Middle frontal gyrus (tissue), 1 donor: Measurements from ENCODE around the gene NPIPA1.
"Not testable (repeated sequence)": the region's sequence is repeated elsewhere in the genome, so short reads cannot be mapped to it uniquely, and the experiment has no call there.

Experiments used
- DNase-seq: peaks from one replicate; pipeline ENCODE4 v3.0.0-alpha.2; 2015; ENCODE audit warnings: low spot score; ENCODE audit errors: extremely low spot score

Gene NPIPA1

DNA sequence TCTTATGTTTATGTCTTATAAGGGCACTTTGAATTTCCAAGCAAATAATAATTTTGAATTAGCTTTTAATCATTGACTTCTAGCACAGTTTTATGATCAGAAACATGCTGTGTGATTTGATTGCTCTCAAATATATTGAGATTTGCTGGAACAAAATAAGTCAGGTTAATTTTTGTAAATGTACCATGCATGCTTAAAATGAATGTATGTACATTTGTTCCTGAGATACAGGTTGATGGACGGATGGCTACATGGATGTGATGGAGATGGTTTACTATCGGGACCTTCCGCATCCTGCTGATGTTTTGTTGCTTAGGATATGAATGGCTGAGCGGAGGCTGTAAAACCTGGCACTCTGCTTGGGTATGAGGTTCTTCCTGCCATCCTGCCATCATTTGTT, at the start of gene NPIPA1:
NPIPA1 (plus strand) TSS at position 301 of the 400 bp plus-strand sequence; CDS start at position 301, 0 bp downstream.
- DNase-seq = not testable (repeated sequence)

DNA sequence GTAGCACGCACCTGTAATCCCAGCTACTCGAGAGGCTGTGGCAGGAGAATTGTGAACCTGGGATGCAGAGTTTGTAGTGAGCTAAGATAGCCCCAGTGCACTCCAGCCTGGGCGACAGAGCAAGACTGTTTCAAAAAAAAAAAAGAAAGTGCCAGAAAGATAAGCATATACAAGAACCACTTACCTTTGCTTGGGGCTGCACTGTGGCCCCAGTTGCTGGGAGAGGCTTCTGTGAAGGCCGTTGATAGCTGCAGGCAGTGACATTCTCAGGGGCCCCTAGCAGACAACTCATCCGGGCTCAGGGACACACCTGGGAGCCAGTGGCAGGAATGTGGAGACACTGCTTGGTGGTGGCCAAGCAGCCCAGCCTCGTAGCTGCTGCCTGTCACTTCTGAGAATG, 45.1 kb upstream of the NPIPA1 start:
- not testable (repeated sequence) for DNase-seq

DNA sequence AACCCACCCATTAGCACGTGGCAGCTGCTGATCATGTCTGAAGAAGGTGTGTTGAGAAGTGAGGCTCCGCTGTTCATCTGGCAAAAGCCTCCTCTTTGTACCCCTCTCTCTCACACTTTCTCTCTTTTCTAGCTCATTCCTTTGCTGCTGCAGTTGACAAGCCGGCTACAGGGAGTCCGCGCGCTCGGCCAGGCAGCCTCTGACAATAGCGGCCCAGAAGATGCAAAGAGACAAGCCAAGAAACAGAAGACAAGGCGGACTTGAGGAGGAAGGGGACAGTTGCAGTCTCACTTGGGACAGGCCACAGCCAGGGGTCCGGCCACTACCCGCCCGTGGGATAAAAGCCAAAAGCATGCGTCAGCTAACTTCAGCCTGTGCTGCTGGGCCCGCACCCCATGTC, 41.9 kb upstream of the NPIPA1 start:
- DNase-seq = not testable (repeated sequence)

DNA sequence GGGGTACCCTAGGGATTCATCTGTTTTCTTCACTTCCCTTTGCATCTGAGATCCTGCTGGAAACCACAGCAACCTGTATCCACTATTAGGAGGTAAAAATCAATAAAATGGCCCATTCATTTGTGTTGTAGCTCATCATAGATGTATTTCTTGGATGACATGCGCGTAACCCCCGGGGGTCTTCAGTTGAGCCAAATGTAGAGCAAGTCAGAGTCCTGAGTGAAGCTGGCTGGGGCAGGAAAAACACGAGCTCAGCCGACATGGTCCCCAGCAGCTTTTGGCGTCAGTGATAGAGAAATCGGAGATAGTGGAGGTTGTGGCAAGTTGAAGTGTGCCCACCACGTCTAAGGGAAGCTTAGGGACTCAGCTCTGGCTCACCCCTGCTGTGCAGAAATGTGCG, 41.2 kb upstream of the NPIPA1 start:
- DNase-seq = not testable (repeated sequence)

DNA sequence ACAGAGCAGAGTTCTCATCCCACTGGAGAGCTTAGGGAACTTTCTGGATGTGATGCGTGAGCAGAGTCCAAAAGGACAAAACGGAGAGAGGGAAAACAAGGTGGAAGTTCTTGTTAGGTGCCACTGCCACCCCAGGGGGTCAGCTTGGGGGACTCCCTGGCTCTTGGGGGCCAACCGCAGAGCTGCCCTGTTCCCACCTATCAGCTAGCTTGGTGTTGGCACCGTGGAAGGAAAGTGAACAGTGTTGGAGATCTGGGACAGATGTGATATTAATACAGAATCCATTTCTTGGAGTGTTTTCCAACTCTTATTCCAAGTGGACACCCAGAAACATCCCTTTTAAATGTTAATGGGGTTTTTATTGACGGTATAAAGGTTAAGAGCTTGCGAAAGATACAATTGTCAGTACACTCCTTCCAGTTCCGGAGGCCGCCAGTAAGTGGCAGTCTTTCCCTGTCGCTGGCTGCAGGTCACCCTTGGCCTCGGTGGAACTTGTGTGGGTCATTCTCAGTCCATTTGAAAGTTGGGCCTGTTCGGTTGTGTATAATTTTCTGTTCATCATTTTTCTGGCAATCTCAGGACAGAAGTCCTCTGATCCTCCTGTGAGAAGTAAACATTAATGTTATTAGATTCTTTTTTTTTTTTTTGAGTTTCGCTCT, 40.1 kb upstream of the NPIPA1 start:
- not testable (repeated sequence) for DNase-seq

DNA sequence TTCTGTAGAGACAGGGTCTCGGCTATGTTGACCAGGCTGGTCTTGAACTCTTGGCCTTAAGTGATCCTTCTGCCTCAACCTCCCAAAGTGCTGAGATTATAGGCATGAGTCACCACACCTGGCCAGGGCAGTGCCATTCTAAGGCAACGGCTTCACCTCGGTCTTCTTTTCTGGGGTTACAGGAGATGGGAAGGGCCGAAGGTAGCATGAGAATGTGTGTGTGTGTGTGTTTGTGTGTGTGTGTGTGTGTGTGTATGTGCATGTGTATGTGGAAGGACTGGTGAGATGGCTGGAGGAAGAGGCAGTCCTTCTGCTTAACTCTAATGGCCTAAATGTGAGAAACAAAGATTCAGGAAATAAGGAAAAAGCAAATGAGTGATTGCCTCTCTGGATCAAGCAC, 39.1 kb upstream of the NPIPA1 start:
- not testable (repeated sequence) for DNase-seq

DNA sequence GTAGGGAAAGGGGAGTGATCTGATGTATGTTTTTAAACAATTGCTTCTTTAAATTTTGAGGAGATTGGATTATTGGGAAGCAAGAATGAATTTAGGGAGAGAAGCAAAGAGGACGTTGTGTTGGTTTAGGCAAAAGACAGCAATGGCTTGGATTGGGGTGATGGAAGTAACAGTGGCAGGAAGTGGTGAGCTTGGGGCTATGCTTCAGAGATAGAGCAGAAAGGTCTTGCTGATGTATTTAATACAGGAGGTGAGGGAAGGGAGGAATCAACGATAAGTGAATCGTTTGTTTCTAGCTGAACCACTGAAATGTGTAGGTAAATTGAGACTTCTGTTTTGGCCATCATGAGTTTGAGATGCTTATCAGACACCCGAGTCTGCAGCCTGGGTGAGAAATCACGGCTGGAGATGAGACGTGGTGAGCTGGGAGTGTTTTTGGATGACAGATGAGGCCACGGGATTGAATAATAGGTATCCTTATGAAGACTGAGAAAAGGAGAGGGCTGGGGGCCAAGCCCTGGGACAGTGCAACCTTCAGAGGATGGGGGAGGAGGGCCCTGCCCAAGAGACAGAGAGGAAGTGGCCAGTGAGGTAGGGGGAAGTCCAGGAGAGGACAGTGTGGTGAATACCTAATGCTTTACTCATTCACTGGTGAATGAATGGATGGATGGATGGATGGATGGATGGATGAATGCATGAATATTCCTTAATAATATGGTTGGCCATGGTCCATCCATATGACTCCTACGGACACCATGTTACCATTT, 33.9 kb upstream of the NPIPA1 start:
- DNase-seq = not testable (repeated sequence)

DNA sequence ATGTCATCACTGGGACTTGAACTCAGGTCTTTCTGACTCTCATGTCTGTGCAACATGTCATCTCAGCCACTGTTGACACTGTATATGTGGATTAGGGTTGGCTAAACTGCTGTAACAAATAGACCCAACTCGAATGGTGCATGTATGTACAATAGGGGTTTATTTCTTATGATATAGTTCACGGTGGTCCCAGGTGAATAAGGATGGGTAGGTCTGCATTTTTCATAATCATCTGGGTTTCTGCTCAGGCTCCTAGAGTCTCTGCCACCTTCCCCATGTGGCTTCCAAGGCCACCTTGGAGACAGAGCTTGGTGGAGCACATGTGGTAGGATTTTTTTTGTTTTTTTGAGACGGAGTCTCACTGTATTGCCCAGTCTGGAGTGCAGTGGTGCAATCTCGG, 27.5 kb upstream of the NPIPA1 start:
- not testable (repeated sequence) for DNase-seq

DNA sequence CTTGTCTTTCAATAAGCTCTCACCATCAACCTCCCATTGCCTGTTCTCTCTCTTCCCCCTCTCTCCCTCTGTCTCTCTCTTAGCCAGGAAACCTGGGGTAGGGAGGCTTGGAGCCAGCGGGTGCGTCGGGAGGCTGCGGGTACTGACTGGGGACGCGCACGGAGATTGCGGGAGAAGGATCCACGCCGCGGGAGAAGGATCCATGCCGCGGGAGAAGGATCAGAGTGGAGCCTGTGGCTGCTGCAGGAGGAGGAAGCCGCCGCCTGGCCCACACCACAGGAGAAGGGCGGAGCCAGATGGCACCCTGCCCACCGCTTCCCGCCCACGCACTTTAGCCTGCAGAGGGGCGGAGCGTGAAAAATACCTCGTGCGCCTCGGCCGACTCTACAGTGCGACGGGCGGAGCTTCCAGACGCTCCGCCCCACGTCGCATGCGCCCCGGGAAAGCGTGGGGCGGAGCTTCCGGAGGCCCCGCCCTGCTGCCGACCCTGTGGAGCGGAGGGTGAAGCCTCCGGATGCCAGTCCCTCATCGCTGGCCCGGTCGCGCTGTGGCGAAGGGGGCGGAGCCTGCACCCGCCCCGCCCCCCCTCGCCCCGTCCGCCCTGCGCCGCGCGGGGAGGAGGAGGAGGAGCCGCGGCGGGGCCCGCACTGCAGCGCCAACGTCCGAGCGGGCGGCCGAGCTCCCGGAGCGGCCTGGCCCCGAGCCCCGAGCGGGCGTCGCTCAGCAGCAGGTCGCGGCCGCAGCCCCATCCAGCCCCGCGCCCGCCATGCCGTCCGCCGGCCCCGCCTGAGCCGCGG, 26.2 kb upstream of the NPIPA1 start:
- not testable (repeated sequence) for DNase-seq

DNA sequence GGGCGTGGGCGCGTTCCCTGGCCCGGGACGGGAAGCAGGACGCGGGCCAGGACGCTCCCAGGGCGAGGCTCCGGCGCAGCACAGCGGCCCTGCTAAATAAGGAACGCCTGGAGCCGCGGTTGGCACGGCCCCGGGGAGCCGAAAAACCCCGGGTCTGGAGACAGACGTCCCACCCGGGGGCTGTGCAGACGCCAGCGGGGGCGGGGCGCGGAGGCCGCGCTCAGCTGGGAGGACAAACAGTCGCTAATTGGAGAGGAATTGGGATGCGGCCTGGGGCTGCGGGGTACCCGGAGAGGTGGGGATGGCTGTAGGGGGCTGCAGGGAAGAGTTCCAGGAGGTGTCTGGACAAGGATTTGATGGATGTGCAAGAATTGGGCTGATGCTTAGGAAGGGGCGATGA, 25.3 kb upstream of the NPIPA1 start:
- not testable (repeated sequence) for DNase-seq

DNA sequence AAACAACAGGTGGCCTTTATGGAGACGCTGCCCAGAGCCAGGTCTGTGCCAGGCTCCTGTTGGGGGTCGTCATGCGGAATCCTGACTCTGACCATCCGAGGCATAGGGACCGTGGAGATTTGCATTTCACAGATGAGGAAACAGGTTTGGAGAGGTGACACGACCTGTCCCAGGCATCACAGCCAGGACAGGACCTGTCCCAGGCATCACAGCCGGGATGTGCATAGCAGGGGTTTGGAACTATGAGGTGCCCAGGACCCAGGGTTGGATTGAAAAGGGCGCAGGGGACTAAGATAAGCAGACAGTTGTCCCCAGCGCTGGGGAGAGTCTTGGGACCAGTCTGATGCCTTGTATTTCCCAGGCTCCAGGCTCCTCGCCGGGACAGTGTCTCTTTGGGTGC, 24.7 kb upstream of the NPIPA1 start:
- DNase-seq = not testable (repeated sequence)

DNA sequence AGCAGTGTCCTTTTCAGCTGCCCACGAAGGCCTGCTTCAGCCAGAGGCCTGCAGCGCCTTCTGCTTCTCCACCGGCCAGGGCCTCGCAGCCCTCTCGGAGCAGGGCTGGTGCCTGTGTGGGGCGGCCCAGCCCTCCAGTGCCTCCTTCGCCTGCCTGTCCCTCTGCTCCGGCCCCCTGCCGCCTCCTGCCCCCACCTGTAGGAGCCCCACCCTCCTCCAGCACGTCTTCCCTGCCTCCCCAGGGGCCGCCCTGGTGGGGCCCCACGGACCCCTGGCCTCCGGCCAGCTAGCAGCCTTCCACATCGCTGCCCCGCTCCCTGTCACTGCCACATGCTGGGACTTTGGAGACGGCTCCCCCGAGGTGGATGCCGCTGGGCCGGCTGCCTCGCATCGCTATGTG, 18.7 kb upstream of the NPIPA1 start:
- not testable (repeated sequence) for DNase-seq

DNA sequence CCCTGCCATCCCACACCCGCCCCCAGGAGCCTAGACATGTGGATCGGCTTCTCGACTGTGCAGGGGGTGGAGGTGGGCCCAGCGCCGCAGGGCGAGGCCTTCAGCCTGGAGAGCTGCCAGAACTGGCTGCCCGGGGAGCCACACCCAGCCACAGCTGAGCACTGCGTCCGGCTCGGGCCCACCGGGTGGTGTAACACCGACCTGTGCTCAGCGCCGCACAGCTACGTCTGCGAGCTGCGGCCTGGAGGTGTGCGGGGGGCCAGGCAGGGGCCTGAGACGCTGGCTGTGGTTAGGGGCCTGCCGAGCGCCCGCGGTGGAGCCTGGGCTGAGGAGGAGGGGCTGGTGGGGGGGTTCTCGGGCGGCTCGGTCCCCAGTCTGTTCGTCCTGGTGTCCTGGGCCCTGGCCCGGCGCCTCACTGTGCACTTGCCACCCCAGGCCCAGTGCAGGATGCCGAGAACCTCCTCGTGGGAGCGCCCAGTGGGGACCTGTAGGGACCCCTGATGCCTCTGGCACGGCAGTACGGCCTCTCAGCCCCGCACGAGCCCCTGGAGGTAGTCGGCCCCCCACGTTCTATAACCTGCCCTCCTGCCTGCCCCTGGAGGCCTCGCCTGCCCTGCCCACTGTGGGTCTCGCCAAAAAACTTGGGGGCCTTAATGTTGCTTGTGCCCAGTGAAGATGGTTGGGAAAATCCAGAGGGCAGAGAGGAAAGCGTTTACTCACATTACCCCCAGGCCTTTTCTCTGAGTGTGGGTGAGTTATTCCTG, 17.2 kb upstream of the NPIPA1 start:
- DNase-seq = not testable (repeated sequence)

DNA sequence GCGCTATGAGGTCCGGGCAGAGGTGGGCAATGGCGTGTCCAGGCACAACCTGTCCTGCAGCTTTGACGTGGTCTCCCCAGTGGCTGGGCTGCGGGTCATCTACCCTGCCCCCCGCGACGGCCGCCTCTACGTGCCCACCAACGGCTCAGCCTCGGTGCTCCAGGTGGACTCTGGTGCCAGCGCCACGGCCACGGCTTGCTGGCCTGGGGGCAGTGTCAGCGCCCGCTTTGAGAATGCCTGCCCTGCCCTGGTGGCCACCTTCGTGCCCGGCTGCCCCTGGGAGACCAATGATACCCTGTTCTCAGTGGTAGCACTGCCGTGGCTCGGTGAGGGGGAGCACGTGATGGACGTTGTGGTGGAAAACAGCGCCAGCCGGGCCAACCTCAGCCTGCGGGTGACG, 15.0 kb upstream of the NPIPA1 start:
- DNase-seq = not testable (repeated sequence)

DNA sequence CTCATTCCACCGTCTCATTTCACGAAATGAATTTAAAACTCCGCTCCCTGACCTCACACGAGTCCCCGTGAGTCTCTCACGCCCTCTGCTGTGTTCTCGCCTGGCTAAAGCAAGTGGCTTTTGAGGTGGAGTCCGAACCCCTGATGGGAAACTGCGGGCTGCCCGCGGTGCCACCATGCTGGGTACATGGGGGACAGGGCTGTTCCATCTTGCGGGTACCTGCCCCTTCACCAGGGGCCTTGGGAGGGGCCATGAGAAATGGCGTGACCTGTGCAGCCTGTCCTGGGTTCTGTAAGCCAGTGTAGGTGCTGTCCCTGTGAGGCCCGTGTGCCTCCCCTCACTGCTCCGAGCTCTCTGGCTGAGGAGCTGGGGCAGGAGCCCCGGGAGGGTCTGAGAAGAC, 14.3 kb upstream of the NPIPA1 start:
- not testable (repeated sequence) for DNase-seq

DNA sequence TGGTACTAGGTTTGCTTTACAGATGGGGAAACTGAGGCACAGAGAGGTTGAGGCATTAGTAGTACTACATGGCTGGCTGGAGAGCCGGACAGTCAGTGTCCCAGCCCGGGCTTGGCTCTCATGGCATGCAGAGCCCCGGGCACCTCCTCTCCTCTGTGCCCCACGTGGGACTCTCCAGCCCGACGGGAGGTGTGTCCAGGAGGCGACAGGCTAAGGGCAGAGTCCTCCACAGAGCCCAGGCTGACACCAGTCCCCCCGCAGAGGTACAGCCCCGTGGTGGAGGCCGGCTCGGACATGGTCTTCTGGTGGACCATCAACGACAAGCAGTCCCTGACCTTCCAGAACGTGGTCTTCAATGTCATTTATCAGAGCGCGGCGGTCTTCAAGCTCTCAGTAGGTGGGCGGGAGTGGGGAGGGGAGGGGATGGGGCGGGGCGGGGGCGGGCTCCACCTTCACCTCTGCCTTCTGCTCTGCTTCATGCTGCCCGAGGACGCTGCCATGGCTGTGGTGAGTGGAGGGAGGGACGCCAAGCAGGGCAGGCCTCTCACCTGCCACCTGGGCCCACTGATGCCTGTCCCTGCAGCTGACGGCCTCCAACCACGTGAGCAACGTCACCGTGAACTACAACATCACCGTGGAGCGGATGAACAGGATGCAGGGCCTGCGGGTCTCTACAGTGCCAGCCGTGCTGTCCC, 13.7 kb upstream of the NPIPA1 start:
- not testable (repeated sequence) for DNase-seq

DNA sequence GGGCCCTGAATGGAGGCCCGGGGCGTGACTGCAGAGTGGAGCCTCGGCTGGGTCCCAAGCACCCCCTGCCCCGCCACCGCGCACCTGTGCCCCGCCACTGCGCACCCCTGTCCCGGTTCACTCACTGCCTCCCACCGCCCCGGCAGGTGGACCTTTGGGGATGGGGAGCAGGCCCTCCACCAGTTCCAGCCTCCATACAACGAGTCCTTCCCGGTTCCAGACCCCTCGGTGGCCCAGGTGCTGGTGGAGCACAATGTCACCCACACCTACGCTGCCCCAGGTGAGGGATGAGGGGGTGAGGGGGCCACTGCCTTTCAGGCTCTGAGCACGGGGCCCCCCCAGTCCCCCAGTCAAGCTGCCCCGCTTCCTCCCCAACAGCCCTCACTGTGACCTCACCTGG, 12.9 kb upstream of the NPIPA1 start:
- not testable (repeated sequence) for DNase-seq

DNA sequence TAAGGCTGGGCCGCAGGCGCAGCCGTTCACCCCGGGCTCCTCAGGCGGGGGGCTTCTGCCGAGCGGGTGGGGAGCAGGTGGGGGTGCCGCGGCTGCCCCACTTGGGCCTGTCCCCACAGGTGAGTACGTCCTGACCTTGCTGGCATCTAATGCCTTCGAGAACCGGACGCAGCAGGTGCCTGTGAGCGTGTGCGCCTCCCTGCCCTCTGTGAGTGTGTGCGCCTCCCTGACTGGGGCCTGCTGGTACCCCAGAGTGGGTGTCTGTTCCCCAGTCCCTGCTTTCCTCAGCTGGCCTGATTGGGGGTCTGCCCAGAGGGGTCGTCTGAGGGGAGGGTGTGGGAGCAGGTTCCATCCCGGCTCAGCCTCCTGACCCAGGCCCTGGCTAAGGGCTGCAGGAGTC, 12.3 kb upstream of the NPIPA1 start:
- DNase-seq = not testable (repeated sequence)

DNA sequence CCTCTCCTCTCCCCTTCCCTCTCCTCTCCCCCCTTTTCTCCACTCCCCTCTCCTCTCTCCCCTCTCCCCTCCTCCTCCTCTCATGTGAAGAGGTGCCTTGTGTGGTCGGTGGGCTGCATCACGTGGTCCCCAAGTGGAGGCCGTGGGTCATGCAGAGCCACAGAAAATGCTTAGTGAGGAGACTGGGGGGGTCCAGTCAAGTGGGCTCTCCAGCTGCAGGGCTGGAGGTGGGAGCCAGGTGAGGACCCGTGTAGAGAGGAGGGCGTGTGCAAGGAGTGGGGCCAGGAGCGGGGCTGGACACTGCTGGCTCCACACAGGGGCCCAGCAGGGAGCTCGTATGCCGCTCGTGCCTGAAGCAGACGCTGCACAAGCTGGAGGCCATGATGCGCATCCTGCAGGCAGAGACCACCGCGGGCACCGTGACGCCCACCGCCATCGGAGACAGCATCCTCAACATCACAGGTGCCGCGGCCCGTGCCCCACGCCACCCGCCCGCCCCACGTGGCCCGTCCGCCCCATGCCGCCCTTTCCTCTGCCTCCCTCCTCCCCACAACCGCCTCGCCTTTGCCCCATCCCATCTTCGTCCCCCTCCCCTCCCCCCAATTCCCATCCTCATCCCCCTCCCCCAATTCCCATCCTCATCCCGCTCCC, 9.1 kb upstream of the NPIPA1 start:
- DNase-seq = not testable (repeated sequence)

DNA sequence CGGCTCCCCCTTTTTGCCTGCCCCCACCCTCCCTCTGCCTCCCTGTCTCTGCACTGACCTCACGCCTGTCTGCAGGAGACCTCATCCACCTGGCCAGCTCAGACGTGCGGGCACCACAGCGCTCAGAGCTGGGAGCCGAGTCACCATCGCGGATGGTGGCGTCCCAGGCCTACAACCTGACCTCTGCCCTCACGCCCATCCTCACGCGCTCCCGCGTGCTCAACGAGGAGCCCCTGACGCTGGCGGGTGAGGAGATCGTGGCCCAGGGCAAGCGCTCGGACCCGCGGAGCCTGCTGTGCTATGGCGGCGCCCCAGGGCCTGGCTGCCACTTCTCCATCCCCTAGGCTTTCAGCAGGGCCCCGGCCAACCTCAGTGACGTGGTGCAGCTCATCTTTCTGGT, 8.1 kb upstream of the NPIPA1 start:
- not testable (repeated sequence) for DNase-seq
